ENCODE measurements around the gene RMND1. TPM values are rescaled to one million over a fixed set of nuclear protein-coding genes. Genes with fewer than 3 reads are reported as not detected.
A peak's percentile ranks its signal among the peaks of the same experiment; 100 is the strongest.

Gene RMND1
- total and polyA plus RNA-seq, 2 of the 13 experiments (the other 11 are each of a cell fraction or from before 2014, with no cell fraction given): 34.0 to 72.5 TPM

- TF ChIP-seq PAXIP1 (CRISPR knock-in tag; conservative IDR thresholded peaks at IDR 0.05) (peak; percentile 87), ZFYVE20 (CRISPR knock-in tag; IDR thresholded peaks at IDR 0.05; ENCODE audit: borderline replicate concordance, low read depth) (no peak; the same call in 1 of the 2 replicates), EZH2 (conservative IDR thresholded peaks at IDR 0.05; ENCODE audit: low read depth, low read length) (no peak), ZNF749 (CRISPR knock-in tag; IDR thresholded peaks at IDR 0.05; ENCODE audit: borderline replicate concordance) (peak; percentile 94), DPF2 (CRISPR knock-in tag; IDR thresholded peaks at IDR 0.05; ENCODE audit: borderline replicate concordance, low read depth) (no peak), PCBP1 (IDR thresholded peaks at IDR 0.05; ENCODE audit: borderline replicate concordance, low read depth, low read length) (peak; percentile 95), ZNF580 (CRISPR knock-in tag; IDR thresholded peaks at IDR 0.05; ENCODE audit: borderline replicate concordance, low read depth) (peak; percentile 98; the same call in 1 of the 2 replicates), PAF1 (CRISPR knock-in tag; IDR thresholded peaks at IDR 0.05) (no peak), SIX4 (CRISPR knock-in tag; IDR thresholded peaks at IDR 0.05) (no peak; the same call in none of the 2 replicates), RFXAP (CRISPR knock-in tag; IDR thresholded peaks at IDR 0.05; ENCODE audit: borderline replicate concordance) (peak; percentile 97), BHLHE40 (IDR thresholded peaks at IDR 0.05; ENCODE audit: low read length) (peak; percentile 92), ZNF616 (CRISPR knock-in tag; IDR thresholded peaks at IDR 0.05; ENCODE audit: low read depth) (no peak), HMGA1 (CRISPR knock-in tag; conservative IDR thresholded peaks at IDR 0.05) (no peak), ZFY (CRISPR knock-in tag; IDR thresholded peaks at IDR 0.05) (peak; percentile 96), ZNF598 (CRISPR knock-in tag; IDR thresholded peaks at IDR 0.05; ENCODE audit: borderline replicate concordance) (peak; percentile 95), HCFC1 (IDR thresholded peaks at IDR 0.05; ENCODE audit: low read depth, low read length) (peak; percentile 67; the same call in 1 of the 2 replicates)
- TF ChIP-seq, protein P1, sequence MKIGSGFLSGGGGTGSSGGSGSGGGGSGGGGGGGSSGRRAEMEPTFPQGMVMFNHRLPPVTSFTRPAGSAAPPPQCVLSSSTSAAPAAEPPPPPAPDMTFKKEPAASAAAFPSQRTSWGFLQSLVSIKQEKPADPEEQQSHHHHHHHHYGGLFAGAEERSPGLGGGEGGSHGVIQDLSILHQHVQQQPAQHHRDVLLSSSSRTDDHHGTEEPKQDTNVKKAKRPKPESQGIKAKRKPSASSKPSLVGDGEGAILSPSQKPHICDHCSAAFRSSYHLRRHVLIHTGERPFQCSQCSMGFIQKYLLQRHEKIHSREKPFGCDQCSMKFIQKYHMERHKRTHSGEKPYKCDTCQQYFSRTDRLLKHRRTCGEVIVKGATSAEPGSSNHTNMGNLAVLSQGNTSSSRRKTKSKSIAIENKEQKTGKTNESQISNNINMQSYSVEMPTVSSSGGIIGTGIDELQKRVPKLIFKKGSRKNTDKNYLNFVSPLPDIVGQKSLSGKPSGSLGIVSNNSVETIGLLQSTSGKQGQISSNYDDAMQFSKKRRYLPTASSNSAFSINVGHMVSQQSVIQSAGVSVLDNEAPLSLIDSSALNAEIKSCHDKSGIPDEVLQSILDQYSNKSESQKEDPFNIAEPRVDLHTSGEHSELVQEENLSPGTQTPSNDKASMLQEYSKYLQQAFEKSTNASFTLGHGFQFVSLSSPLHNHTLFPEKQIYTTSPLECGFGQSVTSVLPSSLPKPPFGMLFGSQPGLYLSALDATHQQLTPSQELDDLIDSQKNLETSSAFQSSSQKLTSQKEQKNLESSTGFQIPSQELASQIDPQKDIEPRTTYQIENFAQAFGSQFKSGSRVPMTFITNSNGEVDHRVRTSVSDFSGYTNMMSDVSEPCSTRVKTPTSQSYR (CRISPR knock-in tag; IDR thresholded peaks at IDR 0.05; ENCODE audit: borderline replicate concordance): peak; percentile 88
- TF ChIP-seq, protein P2, sequence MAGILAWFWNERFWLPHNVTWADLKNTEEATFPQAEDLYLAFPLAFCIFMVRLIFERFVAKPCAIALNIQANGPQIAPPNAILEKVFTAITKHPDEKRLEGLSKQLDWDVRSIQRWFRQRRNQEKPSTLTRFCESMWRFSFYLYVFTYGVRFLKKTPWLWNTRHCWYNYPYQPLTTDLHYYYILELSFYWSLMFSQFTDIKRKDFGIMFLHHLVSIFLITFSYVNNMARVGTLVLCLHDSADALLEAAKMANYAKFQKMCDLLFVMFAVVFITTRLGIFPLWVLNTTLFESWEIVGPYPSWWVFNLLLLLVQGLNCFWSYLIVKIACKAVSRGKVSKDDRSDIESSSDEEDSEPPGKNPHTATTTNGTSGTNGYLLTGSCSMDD (CRISPR knock-in tag; IDR thresholded peaks at IDR 0.05): peak; percentile 87
Measured at GRCh38 chr6:151451950-151452749, at the start of gene RMND1 (continued).

All from HepG2 (cell line).